Measurements from ENCODE around the gene ACP7. TPM values are rescaled to one million over a fixed set of nuclear protein-coding genes. Genes with fewer than 3 reads are reported as not detected.
A peak's percentile ranks its signal among the peaks of the same experiment; 100 is the strongest.

The ACP7 gene
- total RNA-seq, 4 donors from 2014 or later = not detected

GRCh38 chr19:39125554-39126311 lies 41.6 kb downstream of the ACP7 start, which contains the start of gene PAK4:
TSS of gene PAK4 (plus strand) at chr19:39125786. CDS start at chr19:39169554, 43,768 bp downstream.
- Histone ChIP-seq H3K9me3 (no peaks in the 10 kb centered on the region), H3K27me3 (peaks cover 0 to 10% (median 0%) of the 10 kb centered on the region in 4 donors), H3K27ac (replicated peaks in 1 of 4) (peak within 1 kb of the TSS; percentile 75 to 86 (median 82)), H3K36me3 (no peaks in the 10 kb centered on the region), H3K4me1 (peaks cover 51 to 72% (median 65%) of the 10 kb centered on the region in 4 donors), H3K4me3 (peak within 1 kb of the TSS; percentile 81 to 97 (median 90))
- intact Hi-C loops (cut with DNase I) = loop anchor here (5.0 kb wide), 1 partner anchor 407 kb away; the partner anchor contains the start of gene EID2B
- TF ChIP-seq POLR2A (IDR thresholded peaks at IDR 0.05; ENCODE audit: low read depth) = no peak
- TF ChIP-seq CTCF (IDR thresholded peaks at IDR 0.05) = peak in 1 of 3 experiments; percentile 18
- peak; percentile 79 to 87 for TF ChIP-seq POLR2AphosphoS5 (IDR thresholded peaks at IDR 0.05)
- no peak for TF ChIP-seq EP300 (IDR thresholded peaks at IDR 0.05)
- DNase-seq (ENCODE audit: extremely low spot score) = peak; percentile 99
- WGBS = 1% methylated on average over 28 of the region's 64 CpGs

- TF ChIP-seq CTCF (IDR thresholded peaks at IDR 0.05) = no peak
- TF ChIP-seq POLR2A (IDR thresholded peaks at IDR 0.05; ENCODE audit: low read depth) = no peak
- TF ChIP-seq POLR2AphosphoS5 (IDR thresholded peaks at IDR 0.05) = no peak
- no peak for TF ChIP-seq EP300 (IDR thresholded peaks at IDR 0.05)
- no peaks in the 10 kb centered on the region for H3K9me3 ChIP-seq
- no peak for DNase-seq (ENCODE audit: extremely low spot score)
- H3K27me3 ChIP-seq = peaks cover 0 to 4% (median 0%) of the 10 kb centered on the region in 4 donors
- peaks cover 59 to 80% (median 74%) of the 10 kb centered on the region in 4 donors for H3K4me1 ChIP-seq
- H3K27ac ChIP-seq (replicated peaks in 1 of 4) = peak overlapping the region; percentile 75 to 86 (median 82)
- intact Hi-C loops (cut with DNase I) = loop anchor here (5.0 kb wide), 1 partner anchor 406 kb away; the partner anchor contains the start of gene EID2B
- H3K36me3 ChIP-seq = no peaks in the 10 kb centered on the region
- H3K4me3 ChIP-seq = peak overlapping the region; percentile 81 to 97 (median 90)
- 5% methylated on average over 23 of the region's 27 CpGs for WGBS
Observed at GRCh38 chr19:39126312-39127187, 42.4 kb downstream of the ACP7 start.

GRCh38 chr19:39127812-39128515 lies 43.8 kb downstream of the ACP7 start:
- Histone ChIP-seq H3K4me1 (peaks cover 69 to 86% (median 82%) of the 10 kb centered on the region in 4 donors), H3K9me3 (no peaks in the 10 kb centered on the region), H3K27ac (replicated peaks in 1 of 4) (peak overlapping the region; percentile 75 to 86 (median 82)), H3K36me3 (no peaks in the 10 kb centered on the region), H3K4me3 (no peak overlapping the region), H3K27me3 (no peaks in the 10 kb centered on the region)
- intact Hi-C loops (cut with DNase I) = loop anchor here (5.0 kb wide), 1 partner anchor 404 kb away; the partner anchor contains the start of gene EID2B
- TF ChIP-seq CTCF (IDR thresholded peaks at IDR 0.05) (no peak), POLR2A (IDR thresholded peaks at IDR 0.05; ENCODE audit: low read depth) (no peak), POLR2AphosphoS5 (IDR thresholded peaks at IDR 0.05) (no peak), EP300 (IDR thresholded peaks at IDR 0.05) (no peak)
- no peak for DNase-seq (ENCODE audit: extremely low spot score)
- WGBS = 100% methylated on average over 1 of the region's 9 CpGs

GRCh38 chr19:39128516-39129079 lies 44.4 kb downstream of the ACP7 start:
- Histone ChIP-seq H3K4me1 (peaks cover 76 to 93% (median 88%) of the 10 kb centered on the region in 4 donors), H3K36me3 (no peaks in the 10 kb centered on the region), H3K4me3 (no peak overlapping the region), H3K27ac (replicated peaks in 1 of 4) (peak overlapping the region in 2 of 4 donors; percentile 14 to 86), H3K9me3 (no peaks in the 10 kb centered on the region), H3K27me3 (no peaks in the 10 kb centered on the region)
- intact Hi-C loops (cut with DNase I) = loop anchor here (5.0 kb wide), 1 partner anchor 404 kb away; the partner anchor contains the start of gene EID2B
- no peak for DNase-seq (ENCODE audit: extremely low spot score)
- TF ChIP-seq EP300 (IDR thresholded peaks at IDR 0.05) = no peak
- no peak for TF ChIP-seq POLR2AphosphoS5 (IDR thresholded peaks at IDR 0.05)
- no peak for TF ChIP-seq POLR2A (IDR thresholded peaks at IDR 0.05; ENCODE audit: low read depth)
- no peak for TF ChIP-seq CTCF (IDR thresholded peaks at IDR 0.05)
- WGBS = 44% methylated on average over 6 of the region's 6 CpGs

Data from esophagus muscularis mucosa (tissue), 4 donors.